Stomach (tissue), 4 donors: ENCODE measurements around the gene MED15.

Experiments
- CTCF ChIP-seq, 7 experiments: fragments of 450-650 bp in 4 of 7; fragments of 200-600 bp in 3 of 7; sonication (generic) in 3 of 7; IDR thresholded peaks; one replicate each; pipeline ENCODE4 v1.5.1; 2016 to 2019; ENCODE audit warnings: antibody characterized with exemption in 7 of 7, control low read depth in 2 of 7, mild to moderate bottlenecking in 1 of 7
- EP300 ChIP-seq: sonication (generic); formaldehyde crosslinking; IDR thresholded peaks from one replicate; pipeline ENCODE4 v1.6.1; 2017; ENCODE audit warnings: antibody characterized with exemption
- POLR2A ChIP-seq, 4 donors: fragments of 450-650 bp; IDR thresholded peaks; one replicate each; pipeline ENCODE4 v1.6.1; 2016; ENCODE audit warnings: antibody characterized with exemption in 4 of 4, control low read depth in 2 of 4, mild to moderate bottlenecking in 1 of 4, moderate library complexity in 1 of 4
- POLR2AphosphoS5 ChIP-seq, 3 donors: sonication (generic); formaldehyde crosslinking; IDR thresholded peaks; one replicate each; pipeline ENCODE4 v1.6.1; 2016; ENCODE audit warnings: antibody characterized with exemption in 3 of 3

DNA sequence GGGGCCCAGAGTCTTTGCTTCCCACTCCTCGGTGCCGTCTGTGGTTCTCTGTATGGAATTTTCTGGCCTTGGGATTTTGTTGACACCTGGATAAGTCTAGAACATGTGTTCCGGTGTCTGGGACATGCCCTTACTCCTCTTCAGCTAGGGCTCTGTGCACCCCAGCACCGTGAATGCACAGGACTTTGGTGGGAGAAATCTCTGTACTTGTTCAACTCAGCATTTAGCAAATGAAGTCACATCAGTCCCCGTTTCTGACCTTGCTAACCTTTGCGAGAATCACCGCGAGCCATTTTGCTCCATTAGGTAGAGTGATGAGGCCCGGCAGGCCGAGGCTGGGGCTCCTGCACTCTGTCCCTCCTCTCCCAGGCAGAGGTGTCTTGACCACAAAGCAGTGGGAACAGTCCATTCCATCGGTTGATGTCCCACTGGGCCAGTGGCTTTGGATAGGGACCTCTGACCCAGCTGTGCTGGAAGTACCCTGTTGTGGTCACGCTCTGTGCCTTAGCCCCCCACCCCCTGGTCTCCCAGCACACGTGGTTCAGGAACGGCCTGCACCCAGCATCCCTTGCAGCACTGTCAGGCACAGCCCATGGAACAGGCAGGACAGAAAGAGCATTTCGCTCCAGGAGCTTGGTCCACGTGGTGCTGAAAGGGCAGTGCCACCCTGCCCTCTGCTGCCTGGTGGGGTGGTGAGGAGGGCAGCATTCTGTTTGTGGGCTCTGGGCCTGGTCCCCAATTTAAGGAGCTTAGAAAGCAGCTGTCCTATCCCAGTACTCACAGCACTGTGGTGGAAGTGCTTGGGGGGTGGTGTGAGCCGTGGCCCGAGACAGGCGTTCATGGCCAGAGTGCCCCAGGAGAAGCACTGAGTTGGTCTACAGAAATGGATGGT is 73.4 kb downstream of the MED15 start:
- TF ChIP-seq CTCF (IDR thresholded peaks at IDR 0.05) = no peak
- TF ChIP-seq POLR2A (IDR thresholded peaks at IDR 0.05) = no peak
- TF ChIP-seq EP300 = no peak
- TF ChIP-seq POLR2AphosphoS5 (IDR thresholded peaks at IDR 0.05) = no peak
